Mesenchymal stem cell (in vitro differentiated cells and primary cell): ENCODE measurements around the gene ST6GALNAC4.

Experiments used
- DNase-seq: peaks from one replicate; pipeline ENCODE4 v3.0.0-alpha.2; 2013
- H2AFZ ChIP-seq: one replicate; pipeline ENCODE4 v1.6.1; 2013; ENCODE audit warnings: low read depth, mild to moderate bottlenecking, control low read depth, inconsistent platforms, low read length, moderate library complexity
- H2AK5ac ChIP-seq: 2 replicates; pipeline ENCODE4 v1.6.1; 2013; ENCODE audit warnings: low read length, moderate library complexity, mild to moderate bottlenecking, inconsistent platforms; ENCODE audit not compliant: severe bottlenecking
- H2BK120ac ChIP-seq: one replicate; pipeline ENCODE4 v1.6.1; 2013; ENCODE audit warnings: low read depth, mild to moderate bottlenecking, inconsistent platforms, low read length, moderate library complexity
- H2BK12ac ChIP-seq, 2 experiments: one replicate each; pipeline ENCODE4 v1.6.1; 2013; ENCODE audit warnings: inconsistent platforms in 2 of 2, low read length in 2 of 2, mild to moderate bottlenecking in 2 of 2, moderate library complexity in 2 of 2, control low read depth in 1 of 2
- H2BK15ac ChIP-seq: one replicate; pipeline ENCODE4 v1.6.1; 2013; ENCODE audit warnings: mild to moderate bottlenecking, low read depth, inconsistent platforms; ENCODE audit not compliant: poor library complexity, severe bottlenecking
- H2BK5ac ChIP-seq: 2 replicates; pipeline ENCODE4 v1.6.1; 2013; ENCODE audit warnings: low read depth, mild to moderate bottlenecking, low read length, control low read depth, inconsistent platforms; ENCODE audit not compliant: poor library complexity, severe bottlenecking
- H3K14ac ChIP-seq, 2 experiments: one replicate each; pipeline ENCODE4 v1.6.1; 2013; ENCODE audit warnings: inconsistent platforms in 2 of 2, low read length in 2 of 2, control low read depth in 1 of 2, mild to moderate bottlenecking in 1 of 2, moderate library complexity in 1 of 2
- H3K18ac ChIP-seq, 2 experiments: one replicate each; pipeline ENCODE4 v1.6.1; 2013; ENCODE audit warnings: inconsistent platforms in 2 of 2, low read length in 2 of 2, control low read depth in 1 of 2, low read depth in 1 of 2, mild to moderate bottlenecking in 1 of 2
- H3K23ac ChIP-seq, 2 experiments: one replicate each; pipeline ENCODE4 v1.6.1; 2013; ENCODE audit warnings: inconsistent platforms in 2 of 2, low read length in 2 of 2, mild to moderate bottlenecking in 2 of 2, moderate library complexity in 2 of 2, control low read depth in 1 of 2
- H3K27ac ChIP-seq: 2 replicates; pipeline ENCODE4 v1.5.1; 2013; ENCODE audit warnings: mild to moderate bottlenecking, moderate library complexity, low read length, control low read depth, inconsistent platforms; ENCODE audit not compliant: poor library complexity, severe bottlenecking
- H3K27me3 ChIP-seq, 2 experiments: 2 replicates each; pipeline versions ENCODE4 v1.6.1 to v1.7.0; 2013; ENCODE audit warnings: low read length in 2 of 2, mild to moderate bottlenecking in 2 of 2, moderate library complexity in 2 of 2, control low read depth in 1 of 2, inconsistent platforms in 1 of 2; ENCODE audit not compliant: control insufficient read depth in 1 of 2, insufficient read depth in 1 of 2
- H3K36me3 ChIP-seq, 2 experiments: 2 replicates each; pipeline versions ENCODE4 v1.6.1 to v1.7.0; 2013; ENCODE audit warnings: low read length in 2 of 2, control low read depth in 1 of 2, inconsistent platforms in 1 of 2, low read depth in 1 of 2, mild to moderate bottlenecking in 1 of 2; ENCODE audit not compliant: insufficient read depth in 2 of 2, control insufficient read depth in 1 of 2
- H3K4ac ChIP-seq, 2 experiments: one replicate each; pipeline ENCODE4 v1.6.1; 2013; ENCODE audit warnings: inconsistent platforms in 2 of 2, low read length in 2 of 2, mild to moderate bottlenecking in 2 of 2, moderate library complexity in 2 of 2, control low read depth in 1 of 2, low read depth in 1 of 2
- H3K4me1 ChIP-seq: 2 replicates; pipeline ENCODE4 v1.6.1; 2013; ENCODE audit warnings: low read depth, low read length, control low read depth; ENCODE audit not compliant: control insufficient read depth, insufficient read depth
- H3K4me2 ChIP-seq: 2 replicates; pipeline ENCODE4 v1.6.1; 2013; ENCODE audit warnings: low read length, mild to moderate bottlenecking, inconsistent platforms; ENCODE audit not compliant: poor library complexity, severe bottlenecking
- H3K4me3 ChIP-seq, 2 experiments: 2 replicates each; pipeline versions ENCODE4 v1.5.1 to v1.7.0; 2013; ENCODE audit warnings: low read length in 2 of 2, mild to moderate bottlenecking in 2 of 2, control low read depth in 1 of 2, low read depth in 1 of 2; ENCODE audit not compliant: insufficient read depth in 1 of 2
- H3K79me1 ChIP-seq: replicated peaks from 2 replicates; pipeline ENCODE4 v1.6.1; 2013; ENCODE audit warnings: mild to moderate bottlenecking, control low read depth, low read length, inconsistent platforms; ENCODE audit not compliant: poor library complexity, severe bottlenecking
- H3K9ac ChIP-seq: 2 replicates; pipeline ENCODE4 v1.7.0; 2013; ENCODE audit warnings: mild to moderate bottlenecking, low read length, moderate library complexity
- H3K9me3 ChIP-seq: 2 replicates; pipeline ENCODE4 v1.7.0; 2013; ENCODE audit warnings: mild to moderate bottlenecking, low read length; ENCODE audit not compliant: control insufficient read depth
- H4K8ac ChIP-seq: one replicate; pipeline ENCODE4 v1.6.1; 2013; ENCODE audit warnings: inconsistent platforms, mild to moderate bottlenecking, low read length, moderate library complexity
- H4K91ac ChIP-seq: one replicate; pipeline ENCODE4 v1.6.1; 2013; ENCODE audit warnings: mild to moderate bottlenecking, low read length, inconsistent platforms
- WGBS: methylation state at CpG from one replicate; pipeline ENCODE4 v1.1.7; 2013; ENCODE audit warnings: mixed read lengths; 5-methylcytosine and 5-hydroxymethylcytosine counted together

ST6GALNAC4 gene

GRCh38 chr9:127950513-127951289, 33.9 kb upstream of the ST6GALNAC4 start:
- Histone ChIP-seq H4K91ac (no peak overlapping the region), H3K4me2 (no peak overlapping the region), H3K4me1 (peaks cover 23% of the 10 kb centered on the region), H2BK5ac (no peak overlapping the region), H3K9ac (no peak overlapping the region), H2BK15ac (no peak overlapping the region), H3K9me3 (no peaks in the 10 kb centered on the region), H2AK5ac (no peak overlapping the region), H3K4ac (no peak overlapping the region), H3K14ac (no peak overlapping the region), H2AFZ (no peak overlapping the region), H2BK12ac (no peak overlapping the region), H2BK120ac (no peak overlapping the region), H3K27me3 (no peaks in the 10 kb centered on the region), H3K23ac (no peak overlapping the region), H3K4me3 (no peak overlapping the region), H3K79me1 (peaks cover 29% of the 10 kb centered on the region), H3K27ac (no peak overlapping the region), H4K8ac (no peak overlapping the region), H3K18ac (no peak overlapping the region), H3K36me3 (peaks cover 14 to 31% of the 10 kb centered on the region in 2 experiments)
- WGBS, result 94% methylated on average over 21 of the region's 21 CpGs
- no peak for DNase-seq

GRCh38 chr9:127949827-127950512, 33.1 kb upstream of the ST6GALNAC4 start:
- Histone ChIP-seq H3K23ac (no peak overlapping the region), H3K4ac (no peak overlapping the region), H3K9me3 (no peaks in the 10 kb centered on the region), H2BK15ac (no peak overlapping the region), H2BK5ac (no peak overlapping the region), H3K27me3 (no peaks in the 10 kb centered on the region), H3K4me1 (peaks cover 15% of the 10 kb centered on the region), H2BK12ac (no peak overlapping the region), H2AK5ac (no peak overlapping the region), H3K9ac (no peak overlapping the region), H4K91ac (no peak overlapping the region), H3K14ac (no peak overlapping the region), H3K79me1 (peaks cover 28% of the 10 kb centered on the region), H4K8ac (no peak overlapping the region), H3K27ac (no peak overlapping the region), H3K4me3 (no peak overlapping the region), H2BK120ac (no peak overlapping the region), H3K4me2 (no peak overlapping the region), H3K36me3 (peaks cover 21 to 38% of the 10 kb centered on the region in 2 experiments), H3K18ac (no peak overlapping the region), H2AFZ (no peak overlapping the region)
- 92% methylated on average over 17 of the region's 17 CpGs for WGBS
- DNase-seq, result no peak

- Histone ChIP-seq H2BK120ac (no peak overlapping the region), H3K18ac (no peak overlapping the region), H3K36me3 (peaks cover 36 to 53% of the 10 kb centered on the region in 2 experiments), H3K9me3 (no peaks in the 10 kb centered on the region), H2BK5ac (no peak overlapping the region), H2AK5ac (no peak overlapping the region), H4K91ac (no peak overlapping the region), H3K27ac (no peak overlapping the region), H3K79me1 (peaks cover 15% of the 10 kb centered on the region), H3K27me3 (no peaks in the 10 kb centered on the region), H3K9ac (no peak overlapping the region), H2BK15ac (no peak overlapping the region), H2BK12ac (no peak overlapping the region), H3K14ac (no peak overlapping the region), H3K4me1 (peaks cover 6% of the 10 kb centered on the region), H3K4me3 (no peak overlapping the region), H3K4ac (no peak overlapping the region), H3K23ac (no peak overlapping the region), H3K4me2 (no peak overlapping the region), H4K8ac (no peak overlapping the region), H2AFZ (no peak overlapping the region)
- WGBS, result 91% methylated on average over 17 of the region's 17 CpGs
- no peak for DNase-seq
These were observed 31.2 kb upstream of the ST6GALNAC4 start for GRCh38 chr9:127947841-127948710.

GRCh38 chr9:127946728-127947127, 29.9 kb upstream of the ST6GALNAC4 start:
- Histone ChIP-seq H3K4me2 (no peak overlapping the region), H3K27me3 (no peaks in the 10 kb centered on the region), H2AK5ac (no peak overlapping the region), H2BK120ac (no peak overlapping the region), H3K9me3 (no peaks in the 10 kb centered on the region), H3K27ac (no peak overlapping the region), H3K4me1 (peaks cover 7% of the 10 kb centered on the region), H3K23ac (no peak overlapping the region), H3K4ac (no peak overlapping the region), H3K36me3 (peaks cover 49 to 66% of the 10 kb centered on the region in 2 experiments), H4K91ac (no peak overlapping the region), H2AFZ (no peak overlapping the region), H3K18ac (no peak overlapping the region), H3K14ac (no peak overlapping the region), H3K9ac (peak overlapping the region; percentile 32), H4K8ac (no peak overlapping the region), H3K4me3 (no peak overlapping the region), H2BK5ac (no peak overlapping the region), H3K79me1 (peaks cover 11% of the 10 kb centered on the region), H2BK12ac (no peak overlapping the region), H2BK15ac (no peak overlapping the region)
- no peak for DNase-seq
- WGBS, result 73% methylated on average over 3 of the region's 3 CpGs
